Airway epithelial cell (primary cell): ENCODE measurements around the gene RTP3. TPM values are rescaled to one million over a fixed set of nuclear protein-coding genes. Genes with fewer than 3 reads are reported as not detected.

Experiments
- total RNA-seq: library from RNA; depleted of rRNA; stranded (reverse); fragments of >200 nt; gene quantifications from 2 replicates; pipeline ENCODE4 v1.2.3, GENCODE V29; 2015

Gene RTP3
- total RNA-seq, result not detected in 2 replicates

GRCh38 chr3:46497556-46498265 is at the start of gene RTP3:
Gene RTP3, plus strand, starts transcription at chr3:46497976. Its CDS starts 87 bp downstream, at chr3:46498063.

GRCh38 chr3:46464326-46465195 is 33.2 kb upstream of the RTP3 start, which contains the start of gene LTF:
Gene LTF, minus strand, starts transcription at chr3:46464905. Its CDS starts 38 bp downstream, at chr3:46464867.

Other genes with a start within 250 kb of the RTP3 start
- gene CCR2, start 143.9 kb upstream of the RTP3 start, total RNA-seq, result not detected in 2 replicates
- not detected in 2 replicates for gene CCR5, start 127.0 kb upstream of the RTP3 start, total RNA-seq
- not detected in 2 replicates for gene CCRL2, start 90.7 kb upstream of the RTP3 start, total RNA-seq
- 0.07 TPM in 1 of 2 replicates, not detected in the other for gene LTF, start 33.1 kb upstream of the RTP3 start, total RNA-seq
- not detected in 2 replicates for gene LRRC2, start 68.3 kb downstream of the RTP3 start, total RNA-seq
- not detected in 2 replicates for gene FAM240A, start 114.5 kb downstream of the RTP3 start, total RNA-seq
- gene ALS2CL, start 195.7 kb downstream of the RTP3 start, total RNA-seq, result 49.5 and 57.3 TPM in 2 replicates
- gene TMIE, start 203.4 kb downstream of the RTP3 start, total RNA-seq, result 0.14 TPM in 1 of 2 replicates, not detected in the other
- not detected in 2 replicates for gene PRSS50, start 219.9 kb downstream of the RTP3 start, total RNA-seq